Measurements from ENCODE around the gene KCNG2.

GRCh38 chr18:79787527-79787864, 10.2 kb upstream of the KCNG2 start:
- TF ChIP-seq POLR2A (IDR thresholded peaks at IDR 0.05) (no peak), EP300 (IDR thresholded peaks at IDR 0.05) (no peak)
- TF ChIP-seq, protein P1, sequence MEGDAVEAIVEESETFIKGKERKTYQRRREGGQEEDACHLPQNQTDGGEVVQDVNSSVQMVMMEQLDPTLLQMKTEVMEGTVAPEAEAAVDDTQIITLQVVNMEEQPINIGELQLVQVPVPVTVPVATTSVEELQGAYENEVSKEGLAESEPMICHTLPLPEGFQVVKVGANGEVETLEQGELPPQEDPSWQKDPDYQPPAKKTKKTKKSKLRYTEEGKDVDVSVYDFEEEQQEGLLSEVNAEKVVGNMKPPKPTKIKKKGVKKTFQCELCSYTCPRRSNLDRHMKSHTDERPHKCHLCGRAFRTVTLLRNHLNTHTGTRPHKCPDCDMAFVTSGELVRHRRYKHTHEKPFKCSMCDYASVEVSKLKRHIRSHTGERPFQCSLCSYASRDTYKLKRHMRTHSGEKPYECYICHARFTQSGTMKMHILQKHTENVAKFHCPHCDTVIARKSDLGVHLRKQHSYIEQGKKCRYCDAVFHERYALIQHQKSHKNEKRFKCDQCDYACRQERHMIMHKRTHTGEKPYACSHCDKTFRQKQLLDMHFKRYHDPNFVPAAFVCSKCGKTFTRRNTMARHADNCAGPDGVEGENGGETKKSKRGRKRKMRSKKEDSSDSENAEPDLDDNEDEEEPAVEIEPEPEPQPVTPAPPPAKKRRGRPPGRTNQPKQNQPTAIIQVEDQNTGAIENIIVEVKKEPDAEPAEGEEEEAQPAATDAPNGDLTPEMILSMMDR (IDR thresholded peaks at IDR 0.05): no peak

Data from gastroesophageal sphincter (tissue), 3 donors.